Measurements from ENCODE around the gene FAM83C. TPM values are rescaled to one million over a fixed set of nuclear protein-coding genes. Genes with fewer than 3 reads are reported as not detected.

Gene FAM83C
- total RNA-seq, 1 experiment from 2014 or later = not detected

DNA sequence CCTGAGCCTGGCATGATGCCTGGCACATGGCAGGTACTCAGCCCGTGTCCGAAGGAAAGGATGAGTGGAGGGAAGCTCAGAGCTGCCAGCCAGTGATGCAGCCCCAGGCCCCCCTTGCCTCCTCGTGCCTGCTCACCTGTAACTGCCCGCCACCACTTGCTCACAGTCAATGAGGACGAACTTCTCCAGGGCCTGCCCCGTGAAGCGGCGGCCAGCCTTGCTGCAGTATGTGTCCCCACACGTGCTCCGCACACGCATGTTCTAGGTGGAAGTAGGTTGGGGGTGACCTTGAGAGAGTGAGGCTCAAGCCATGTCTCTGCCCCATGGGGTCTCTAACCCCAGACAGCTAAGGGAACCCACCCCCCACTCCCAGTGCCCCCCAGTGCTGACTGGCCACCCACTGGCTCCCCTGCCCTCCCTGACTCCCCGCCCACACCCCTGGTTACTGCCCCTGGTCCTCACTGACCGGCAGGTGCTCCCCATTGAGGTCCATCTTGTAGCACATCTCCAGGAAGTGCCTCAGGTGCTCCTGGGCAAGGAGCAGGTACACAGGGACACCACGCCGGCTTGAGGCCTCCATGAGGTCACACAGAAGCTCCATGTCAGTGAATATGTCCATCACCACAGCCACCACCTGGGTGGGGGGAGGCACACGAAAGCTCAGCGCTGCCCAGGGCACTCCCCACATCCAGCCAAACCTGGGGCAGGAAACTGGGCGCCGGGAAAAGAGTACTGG is 3.7 kb downstream of the FAM83C start:
- no peak for DNase-seq
- H3K36me3 ChIP-seq (ENCODE audit: low read depth, low read length) = no peaks in the 10 kb centered on the region
- no peak for ATAC-seq
- CTCF ChIA-PET = interaction anchor here (0.6 kb wide), 1 partner anchor 326 kb away, joined by 3 read pairs; no protein-coding TSS in a partner anchor
- no peak overlapping the region for H2AFZ ChIP-seq (ENCODE audit: low read length)
- no peaks in the 10 kb centered on the region for H4K20me1 ChIP-seq (ENCODE audit: low read length)
- POLR2A ChIA-PET (ENCODE audit: unreplicated experiment) = no interaction called here
- H3K4me3 ChIP-seq (ENCODE audit: low read length) = no peak overlapping the region
- no peaks in the 10 kb centered on the region for H3K9me3 ChIP-seq (ENCODE audit: low read length)
- no peaks in the 10 kb centered on the region for H3K9me2 ChIP-seq (replicated peaks; ENCODE audit: low read length)
- TF ChIP-seq EZH2phosphoT487 (IDR thresholded peaks at IDR 0.05; ENCODE audit: borderline replicate concordance, low read length) = no peak
- no peak for TF ChIP-seq EZH2 (IDR thresholded peaks at IDR 0.05; ENCODE audit: low read length, unreplicated experiment)
- H3K27me3 ChIP-seq (ENCODE audit: low read length) = no peaks in the 10 kb centered on the region
- peaks cover 12% of the 10 kb centered on the region for H3K79me2 ChIP-seq (ENCODE audit: low read length)
- no peak overlapping the region for H3K4me2 ChIP-seq (ENCODE audit: low read length)
- H3K9ac ChIP-seq (ENCODE audit: low read length) = no peak overlapping the region
- no TSS peak for BruUV-seq (replicated peaks)
- intact Hi-C loops (cut with micrococcal nuclease) = no loop called here
- no peak overlapping the region for H3K27ac ChIP-seq (ENCODE audit: low read length)
- H3K4me1 ChIP-seq (ENCODE audit: insufficient read depth, low read length) = peaks cover 10% of the 10 kb centered on the region
- no peaks in the 10 kb centered on the region for H3F3A ChIP-seq (ENCODE audit: low read length, unreplicated experiment)

DNA sequence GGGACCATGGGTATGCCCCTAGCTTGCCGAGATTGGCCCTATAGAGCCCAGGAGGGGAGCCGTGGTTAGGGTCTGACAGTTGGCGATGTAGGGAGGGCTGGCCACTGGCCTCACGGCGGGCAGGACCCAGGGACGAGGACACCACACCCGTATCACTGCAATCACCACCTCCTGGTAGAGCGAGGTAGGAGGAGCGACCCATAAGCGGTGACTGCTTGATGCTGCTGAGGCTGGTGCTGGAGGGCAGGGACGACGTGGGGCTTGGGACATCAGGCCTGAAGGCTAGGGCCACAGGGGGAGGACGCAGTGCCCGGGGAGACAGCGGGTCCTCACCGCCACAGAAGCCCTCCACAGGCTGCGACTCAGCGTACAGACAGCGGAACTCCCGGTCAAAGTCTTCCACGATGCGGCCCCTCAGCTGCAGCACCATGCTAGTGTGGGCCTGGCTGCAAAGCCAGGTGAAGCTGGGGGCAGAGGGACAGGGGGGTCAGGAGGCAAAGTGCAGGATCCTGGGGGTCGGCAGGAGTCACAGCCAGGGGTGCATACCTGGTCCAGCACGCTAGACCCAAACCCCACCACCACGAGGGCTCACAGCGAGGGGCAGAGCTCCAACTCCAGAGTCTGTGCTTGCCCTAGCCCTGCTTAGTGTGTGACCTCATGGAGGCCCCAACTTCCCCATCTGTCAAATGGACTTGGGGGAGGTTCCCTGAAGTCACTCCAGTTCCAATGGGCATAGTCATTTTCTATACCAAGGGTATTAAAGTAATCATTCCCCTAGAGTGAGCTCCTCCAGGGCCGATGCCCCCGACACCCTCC is 4.5 kb downstream of the FAM83C start:
- intact Hi-C loops (cut with micrococcal nuclease) = no loop called here
- DNase-seq = no peak
- Histone ChIP-seq H4K20me1 (ENCODE audit: low read length) (no peaks in the 10 kb centered on the region), H3K27me3 (ENCODE audit: low read length) (no peaks in the 10 kb centered on the region), H3K4me1 (ENCODE audit: insufficient read depth, low read length) (peaks cover 16% of the 10 kb centered on the region), H3K79me2 (ENCODE audit: low read length) (peaks cover 20% of the 10 kb centered on the region), H3K9me2 (replicated peaks; ENCODE audit: low read length) (no peaks in the 10 kb centered on the region), H3K4me2 (ENCODE audit: low read length) (no peak overlapping the region), H3F3A (ENCODE audit: low read length, unreplicated experiment) (no peaks in the 10 kb centered on the region), H2AFZ (ENCODE audit: low read length) (no peak overlapping the region), H3K9ac (ENCODE audit: low read length) (no peak overlapping the region), H3K9me3 (ENCODE audit: low read length) (no peaks in the 10 kb centered on the region), H3K27ac (ENCODE audit: low read length) (no peak overlapping the region), H3K4me3 (ENCODE audit: low read length) (no peak overlapping the region), H3K36me3 (ENCODE audit: low read depth, low read length) (no peaks in the 10 kb centered on the region)
- no peak for TF ChIP-seq EZH2phosphoT487 (IDR thresholded peaks at IDR 0.05; ENCODE audit: borderline replicate concordance, low read length)
- no peak for ATAC-seq
- POLR2A ChIA-PET (ENCODE audit: unreplicated experiment) = no interaction called here
- no TSS peak for BruUV-seq (replicated peaks)
- CTCF ChIA-PET = no interaction called here

DNA sequence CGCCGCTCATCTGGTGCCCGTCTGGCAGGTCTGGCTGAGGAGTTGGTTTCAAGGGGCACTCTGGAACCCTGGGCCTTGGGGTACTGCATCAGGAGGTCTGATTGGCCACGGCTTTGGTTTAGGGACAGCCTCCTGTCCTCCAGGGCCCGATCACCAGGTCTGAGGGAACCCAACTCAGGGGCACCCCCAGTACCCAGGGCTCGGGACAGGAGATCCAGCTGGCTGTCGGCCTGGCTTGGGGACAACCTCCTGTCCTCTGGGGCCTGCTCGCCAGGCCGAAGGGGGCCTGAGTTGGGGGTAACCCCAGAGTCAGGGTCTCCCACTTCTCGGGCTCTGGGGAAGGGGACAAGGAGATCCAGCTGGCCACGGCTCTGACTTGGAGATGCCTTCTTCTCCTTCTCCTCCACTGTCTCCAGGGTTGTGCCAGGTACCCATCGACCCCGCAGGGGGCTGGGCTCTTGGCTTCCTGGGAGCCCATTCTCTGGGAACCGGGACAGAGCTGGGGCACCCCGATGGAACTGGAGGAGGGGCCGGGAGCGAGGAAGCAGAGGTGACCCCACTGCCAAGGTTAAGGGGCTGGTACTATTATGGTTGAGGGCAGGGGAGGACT is 5.2 kb downstream of the FAM83C start:
- CTCF ChIA-PET = no interaction called here
- no peak for TF ChIP-seq EZH2 (IDR thresholded peaks at IDR 0.05; ENCODE audit: low read length, unreplicated experiment)
- TF ChIP-seq, protein P1, sequence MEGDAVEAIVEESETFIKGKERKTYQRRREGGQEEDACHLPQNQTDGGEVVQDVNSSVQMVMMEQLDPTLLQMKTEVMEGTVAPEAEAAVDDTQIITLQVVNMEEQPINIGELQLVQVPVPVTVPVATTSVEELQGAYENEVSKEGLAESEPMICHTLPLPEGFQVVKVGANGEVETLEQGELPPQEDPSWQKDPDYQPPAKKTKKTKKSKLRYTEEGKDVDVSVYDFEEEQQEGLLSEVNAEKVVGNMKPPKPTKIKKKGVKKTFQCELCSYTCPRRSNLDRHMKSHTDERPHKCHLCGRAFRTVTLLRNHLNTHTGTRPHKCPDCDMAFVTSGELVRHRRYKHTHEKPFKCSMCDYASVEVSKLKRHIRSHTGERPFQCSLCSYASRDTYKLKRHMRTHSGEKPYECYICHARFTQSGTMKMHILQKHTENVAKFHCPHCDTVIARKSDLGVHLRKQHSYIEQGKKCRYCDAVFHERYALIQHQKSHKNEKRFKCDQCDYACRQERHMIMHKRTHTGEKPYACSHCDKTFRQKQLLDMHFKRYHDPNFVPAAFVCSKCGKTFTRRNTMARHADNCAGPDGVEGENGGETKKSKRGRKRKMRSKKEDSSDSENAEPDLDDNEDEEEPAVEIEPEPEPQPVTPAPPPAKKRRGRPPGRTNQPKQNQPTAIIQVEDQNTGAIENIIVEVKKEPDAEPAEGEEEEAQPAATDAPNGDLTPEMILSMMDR (conservative IDR thresholded peaks at IDR 0.05; ENCODE audit: low read depth, low read length) = no peak
- no peak overlapping the region for H3K4me3 ChIP-seq (ENCODE audit: low read length)
- H3K27ac ChIP-seq (ENCODE audit: low read length) = no peak overlapping the region
- POLR2A ChIA-PET (ENCODE audit: unreplicated experiment) = no interaction called here
- H3K9me3 ChIP-seq (ENCODE audit: low read length) = no peaks in the 10 kb centered on the region
- no TSS peak for BruUV-seq (replicated peaks)
- no peak overlapping the region for H2AFZ ChIP-seq (ENCODE audit: low read length)
- DNase-seq (no peak), ATAC-seq (no peak)
- peaks cover 4% of the 10 kb centered on the region; the same call in 1 of the 2 replicates for H3K36me3 ChIP-seq (ENCODE audit: low read depth, low read length)
- no peaks in the 10 kb centered on the region for H3K9me2 ChIP-seq (replicated peaks; ENCODE audit: low read length)
- intact Hi-C loops (cut with micrococcal nuclease) = no loop called here
- no peak overlapping the region for H3K4me2 ChIP-seq (ENCODE audit: low read length)
- no peaks in the 10 kb centered on the region for H3F3A ChIP-seq (ENCODE audit: low read length, unreplicated experiment)
- H3K9ac ChIP-seq (ENCODE audit: low read length) = no peak overlapping the region
- H3K79me2 ChIP-seq (ENCODE audit: low read length) = peaks cover 27% of the 10 kb centered on the region
- H4K20me1 ChIP-seq (ENCODE audit: low read length) = no peaks in the 10 kb centered on the region
- H3K4me1 ChIP-seq (ENCODE audit: insufficient read depth, low read length) = peaks cover 16% of the 10 kb centered on the region
- no peaks in the 10 kb centered on the region for H3K27me3 ChIP-seq (ENCODE audit: low read length)
